ENCODE results near the gene CABLES2. TPM values are rescaled to one million over a fixed set of nuclear protein-coding genes. Genes with fewer than 3 reads are reported as not detected.

The CABLES2 gene
- total RNA-seq, 1 donor from 2014 or later, result 1.9 TPM

- DNase-seq, result no peak
Measured at GRCh38 chr20:62417981-62418708, 11.1 kb upstream of the CABLES2 start.

GRCh38 chr20:62416651-62417637, 9.9 kb upstream of the CABLES2 start:
- DNase-seq, result no peak

- DNase-seq, result no peak
Measured at GRCh38 chr20:62415354-62416111, 8.4 kb upstream of the CABLES2 start.

GRCh38 chr20:62413896-62414481, 6.9 kb upstream of the CABLES2 start:
- DNase-seq, result no peak

- no peak for DNase-seq
Measured at GRCh38 chr20:62413025-62413570, 6.0 kb upstream of the CABLES2 start.

GRCh38 chr20:62412194-62413024, 5.3 kb upstream of the CABLES2 start:
- DNase-seq, result no peak

GRCh38 chr20:62411479-62412193, 4.6 kb upstream of the CABLES2 start:
- DNase-seq, result no peak

GRCh38 chr20:62410746-62411478, 3.8 kb upstream of the CABLES2 start:
- no peak for DNase-seq

GRCh38 chr20:62409931-62410745, 3.1 kb upstream of the CABLES2 start:
- no peak for DNase-seq

- DNase-seq, result no peak
Measured at GRCh38 chr20:62409086-62409853, 2.2 kb upstream of the CABLES2 start.

- DNase-seq, result no peak
Measured at GRCh38 chr20:62408640-62409039, 1.6 kb upstream of the CABLES2 start.

- DNase-seq, result no peak
Measured at GRCh38 chr20:62408055-62408454, 970 bp upstream of the CABLES2 start.

- no peak for DNase-seq
Measured at GRCh38 chr20:62406635-62407176, 379 bp downstream of the CABLES2 start.

- no peak for DNase-seq
Measured at GRCh38 chr20:62405981-62406513, 1.0 kb downstream of the CABLES2 start.

- no peak for DNase-seq
Measured at GRCh38 chr20:62405108-62405980, 1.7 kb downstream of the CABLES2 start.

GRCh38 chr20:62404761-62405107, 2.4 kb downstream of the CABLES2 start:
- no peak for DNase-seq

All from skin of body (tissue), 2 donors.